ENCODE data around the gene NTRK2.

GRCh38 chr9:84875193-84875592, 205.7 kb downstream of the NTRK2 start:
- no peak for TF ChIP-seq CTCF (IDR thresholded peaks at IDR 0.05)
- TF ChIP-seq ZFX (IDR thresholded peaks at IDR 0.05; ENCODE audit: borderline replicate concordance): no peak

All from 22Rv1 (cell line).